HTR-8/SVneo (cell line): Measurements from ENCODE around the gene TMEM239.
A peak's percentile ranks its signal among the peaks of the same experiment; 100 is the strongest.
"Not testable (repeated sequence)": the region's sequence is repeated elsewhere in the genome, so short reads cannot be mapped to it uniquely, and the experiment has no call there.

Experiments
- DNase-seq: peaks from one replicate; pipeline ENCODE4 v3.0.0; 2011; ENCODE audit warnings: low spot score, mixed read lengths; ENCODE audit not compliant: insufficient read length
- FAIRE-seq: peaks from 2 replicates; lab custom pipeline; 2011; peaks lifted over from hg19 to GRCh38; lab: Jason Lieb, UNC

The TMEM239 gene

GRCh38 chr20:2799271-2799670 lies 16.9 kb upstream of the TMEM239 start:
- DNase-seq (no peak), FAIRE-seq (no peak)

DNA sequence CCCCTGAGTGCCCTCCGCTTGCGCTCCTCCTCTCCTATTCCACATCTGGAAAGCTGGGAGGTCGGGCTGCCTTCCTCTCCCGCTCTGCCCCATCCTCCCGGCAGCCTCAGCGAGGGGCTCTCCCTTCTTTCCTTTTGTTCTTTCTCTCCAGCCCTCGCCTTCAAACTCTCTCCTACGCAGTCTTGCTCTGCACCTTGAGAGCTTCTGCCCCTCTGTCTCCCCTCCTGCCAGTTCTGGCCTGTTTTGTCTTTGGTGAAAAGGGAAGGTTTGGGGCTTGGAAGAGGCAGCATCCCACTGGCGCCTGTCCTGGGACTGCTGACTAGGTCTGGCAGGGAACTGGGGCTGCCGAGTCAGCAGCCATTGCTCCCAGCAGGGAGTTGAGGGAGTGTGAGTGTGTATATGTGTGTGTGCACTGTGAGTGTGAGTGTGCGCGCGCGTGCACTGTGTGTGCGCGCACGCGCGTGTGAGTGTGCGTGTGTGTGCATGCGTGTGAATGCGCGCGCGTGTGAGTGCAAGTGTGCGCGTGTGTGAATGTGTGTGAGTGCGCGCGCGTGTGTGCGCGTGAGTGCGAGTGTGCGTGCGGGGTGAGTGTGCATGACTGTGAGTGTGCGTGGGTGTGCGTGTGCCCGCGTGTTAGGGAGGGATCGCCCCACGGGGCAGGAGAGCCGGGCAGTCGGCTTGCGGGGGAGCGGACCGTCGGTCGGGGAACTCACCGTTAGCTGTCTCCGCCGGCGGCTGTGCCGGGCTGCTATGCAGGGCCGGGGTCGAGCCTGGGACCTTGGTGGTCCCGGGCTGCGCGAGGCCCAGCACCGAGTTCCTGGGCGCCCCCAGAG lies 16.3 kb upstream of the TMEM239 start:
- DNase-seq (no peak), FAIRE-seq (peak; percentile 93)

DNA sequence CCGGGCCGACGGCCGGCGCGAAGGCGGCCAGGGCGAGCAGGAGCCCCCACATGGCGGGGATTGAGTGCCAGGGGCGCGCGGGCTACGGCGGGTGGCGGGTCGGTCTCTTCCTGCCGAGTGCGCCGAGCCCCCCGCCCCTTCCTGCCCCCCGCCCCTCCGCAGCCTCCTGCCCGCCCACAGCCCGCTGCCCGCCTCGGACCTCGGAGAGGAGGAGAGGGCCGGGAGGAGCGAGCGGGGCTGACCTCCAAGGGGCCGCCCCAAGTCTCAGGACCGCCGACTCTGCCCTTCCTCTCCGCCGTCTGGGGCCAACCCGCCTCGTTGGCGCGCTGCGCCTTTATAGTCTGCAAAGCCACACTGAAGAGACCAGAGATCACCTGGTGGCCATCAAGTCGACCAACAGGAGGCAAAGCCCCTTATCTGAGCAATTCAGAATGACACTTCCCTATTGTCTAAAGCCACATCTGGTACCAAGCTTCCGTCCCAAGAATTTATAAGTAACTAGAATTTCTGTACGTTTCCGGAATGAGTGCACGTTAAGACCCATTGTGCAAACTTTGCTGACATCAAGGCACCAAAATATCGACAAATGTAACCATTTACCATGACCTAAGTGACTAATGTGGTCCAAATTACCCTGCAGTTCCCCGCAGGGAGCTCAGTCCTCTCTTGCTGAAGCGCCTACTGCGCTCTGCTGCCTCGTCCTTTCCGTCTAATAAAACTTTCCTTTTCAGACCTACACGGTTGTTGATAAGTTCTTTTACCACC lies 15.5 kb upstream of the TMEM239 start, which contains the start of gene CPXM1:
Gene CPXM1, minus strand, starts transcription at position 107 of the 765 bp plus-strand sequence. Its CDS starts 55 bp downstream, at position 52.
- FAIRE-seq (peak; percentile 72), DNase-seq (peak; percentile 62)

- no peak for DNase-seq
- FAIRE-seq = no peak
Measured at GRCh38 chr20:2801286-2801728, 14.9 kb upstream of the TMEM239 start.

- no peak for FAIRE-seq
- no peak for DNase-seq
Measured at GRCh38 chr20:2804041-2804828, 11.9 kb upstream of the TMEM239 start.

DNA sequence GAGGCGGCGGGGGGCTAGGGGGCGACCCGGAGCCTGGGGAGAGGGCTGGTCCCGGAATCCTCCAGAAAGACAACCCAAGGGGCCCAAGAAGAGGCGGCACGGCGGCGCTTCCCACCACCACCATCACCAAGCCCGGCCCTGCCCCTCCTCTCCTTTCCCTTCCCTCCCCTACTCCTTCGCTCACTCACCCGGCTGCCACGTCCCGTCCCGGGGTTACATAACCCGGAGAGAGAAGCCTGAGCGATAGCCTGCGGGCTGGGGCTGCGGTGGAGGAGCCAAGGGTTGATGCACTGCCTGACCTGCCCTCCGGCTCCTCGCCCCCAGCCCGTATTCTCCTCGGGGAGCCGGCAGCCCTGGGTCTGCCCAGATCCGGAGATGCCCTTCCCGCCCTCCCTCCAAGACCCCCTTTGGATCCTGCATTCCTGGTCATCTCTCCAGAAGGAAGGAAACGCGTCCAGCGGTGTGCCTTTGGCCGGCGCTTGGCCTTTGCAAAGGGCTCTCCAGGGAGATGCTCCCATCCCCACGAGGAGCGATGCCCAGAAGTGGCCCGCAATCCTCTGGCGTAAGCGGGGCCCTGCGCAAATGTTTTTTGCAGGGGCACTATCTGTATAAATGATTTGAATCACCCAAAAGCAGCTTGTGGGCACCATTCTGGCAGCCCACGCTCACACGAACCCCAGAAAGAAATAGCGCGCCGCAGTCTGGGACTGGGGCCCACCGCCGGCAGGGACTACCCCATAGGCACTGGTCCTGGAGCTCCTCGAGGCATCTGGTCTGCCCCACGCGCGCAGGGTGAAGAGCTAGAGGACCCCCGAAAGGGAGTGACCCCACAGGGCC lies 11.1 kb upstream of the TMEM239 start:
- FAIRE-seq = no peak
- no peak for DNase-seq

GRCh38 chr20:2805689-2806350 lies 10.3 kb upstream of the TMEM239 start:
- FAIRE-seq (peak; percentile 33), DNase-seq (no peak)

DNA sequence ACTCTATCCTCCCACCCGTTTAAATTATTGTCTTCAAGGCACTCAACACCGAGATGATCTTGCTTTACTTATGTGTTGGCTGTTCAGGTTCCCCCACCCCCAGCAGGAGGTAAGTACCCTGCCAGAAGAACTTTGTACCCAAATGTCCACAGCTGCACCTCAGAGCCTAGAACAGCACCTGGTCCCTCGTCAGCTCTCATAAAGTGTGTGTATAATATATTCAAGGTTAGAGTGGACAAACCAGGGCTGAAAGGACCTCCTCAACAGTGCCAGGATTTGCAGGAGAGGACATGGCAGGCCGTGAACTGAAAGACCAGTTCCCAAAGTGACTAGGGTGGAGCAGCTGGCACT lies 9.8 kb upstream of the TMEM239 start:
- FAIRE-seq = no peak
- DNase-seq = no peak

DNA sequence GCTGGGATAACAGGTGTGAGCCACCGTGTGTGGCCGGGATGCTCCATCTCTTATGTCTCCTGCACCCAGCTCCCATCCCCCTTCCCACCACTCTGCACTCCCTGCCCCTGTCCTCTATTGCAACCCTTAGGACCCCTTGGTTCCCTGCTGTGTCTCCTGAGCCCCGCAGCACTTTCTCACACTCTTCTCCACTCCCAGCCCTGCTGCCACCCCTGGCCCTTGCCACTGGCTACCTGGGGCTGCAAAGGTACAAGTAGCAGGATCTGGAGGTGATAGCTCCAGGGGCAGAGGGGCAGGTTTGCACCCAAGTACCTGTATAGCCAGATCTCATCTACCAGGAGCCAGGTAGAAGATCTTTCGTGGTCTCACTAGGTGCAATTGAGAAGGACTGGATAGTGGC lies 9.1 kb upstream of the TMEM239 start:
- no peak for FAIRE-seq
- DNase-seq = no peak

DNA sequence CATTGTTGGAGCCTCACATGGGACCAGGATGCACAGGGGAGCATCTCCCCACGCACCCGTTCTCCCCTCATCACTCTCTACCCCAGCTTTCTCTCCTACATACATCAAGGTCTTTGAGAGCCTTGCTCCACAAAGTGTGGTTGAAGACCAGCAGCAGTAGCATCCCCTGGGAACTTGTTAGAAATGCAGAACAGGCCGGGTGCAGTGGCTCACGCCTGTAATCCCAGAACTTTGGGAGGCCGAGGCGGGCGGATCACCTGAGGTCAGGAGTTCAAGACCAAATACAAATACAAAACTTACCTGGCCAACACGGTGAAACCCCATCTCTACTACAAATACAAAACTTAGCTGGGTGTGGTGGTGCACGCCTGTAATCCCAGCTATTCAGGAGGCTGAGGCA lies 8.2 kb upstream of the TMEM239 start:
- not testable (repeated sequence) for FAIRE-seq, DNase-seq

DNA sequence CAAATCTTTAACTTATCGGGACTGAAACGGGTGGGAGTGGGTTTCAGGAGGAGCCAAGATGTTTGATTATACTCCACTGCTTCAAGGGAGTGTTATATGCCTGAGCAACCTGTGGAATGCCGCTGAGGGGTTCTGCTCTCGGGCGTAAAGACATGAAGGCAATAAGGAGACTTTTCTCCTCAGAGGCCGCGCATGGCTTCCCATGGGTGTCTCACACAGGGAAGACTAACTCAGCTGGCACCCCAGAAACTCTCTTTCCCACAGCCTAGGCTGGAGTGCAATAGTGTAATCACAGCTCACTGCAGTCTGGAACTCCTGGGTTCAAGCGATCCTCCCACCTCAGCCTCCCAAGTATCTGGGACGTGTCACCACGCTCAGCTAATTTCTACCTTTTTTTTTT lies 6.5 kb upstream of the TMEM239 start:
- no peak for FAIRE-seq
- DNase-seq = no peak

DNA sequence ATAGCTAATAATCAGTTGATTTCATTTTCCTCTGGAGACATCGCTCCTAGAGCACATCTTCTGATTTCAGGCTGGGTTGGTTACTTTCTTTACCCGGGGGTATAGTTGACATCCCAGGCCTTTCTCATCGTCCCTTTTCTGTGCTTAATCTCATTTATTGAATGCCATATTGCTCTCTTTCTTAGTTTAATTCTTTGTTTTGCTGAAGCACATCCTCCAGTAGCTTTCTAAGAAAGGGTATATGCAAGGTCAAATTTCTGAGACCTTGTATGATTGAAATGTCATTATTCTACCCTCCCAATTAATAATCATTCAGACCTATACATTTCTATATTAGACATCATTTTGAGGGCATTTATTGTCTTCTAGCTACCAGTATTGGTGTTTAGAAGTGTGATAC lies 4.0 kb upstream of the TMEM239 start:
- FAIRE-seq = no peak
- DNase-seq = no peak

- DNase-seq = no peak
- FAIRE-seq = no peak
Measured at GRCh38 chr20:2814076-2814475, 2.1 kb upstream of the TMEM239 start.

DNA sequence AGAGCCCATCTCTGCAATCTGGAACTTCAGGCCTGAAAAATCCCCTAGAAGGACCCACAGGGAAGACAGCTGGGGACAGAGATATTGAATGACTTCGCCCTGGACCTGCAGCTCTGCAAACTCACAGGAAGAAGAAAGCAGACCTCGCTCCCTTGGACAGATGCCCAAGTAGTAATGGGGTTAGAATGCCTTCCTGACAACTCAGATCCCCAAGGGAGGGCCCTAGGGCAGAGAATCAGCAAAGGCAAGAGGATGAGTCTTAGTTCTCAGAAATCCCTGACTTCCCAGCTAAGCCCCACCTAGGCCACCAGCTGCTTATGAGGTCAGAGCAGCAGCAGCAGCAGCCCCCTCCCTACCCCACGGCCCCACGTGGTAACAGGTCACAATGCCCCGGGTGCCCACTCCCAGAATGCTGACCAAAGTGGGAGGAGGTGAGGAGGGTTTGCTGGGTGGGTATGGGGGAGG lies 1.5 kb upstream of the TMEM239 start, which contains the start of gene C20orf141:
Gene C20orf141, plus strand, starts transcription at position 401 of the 465 bp plus-strand sequence. CDS start 198 bp downstream, outside the sequence.
- FAIRE-seq (peak; percentile 91), DNase-seq (peak; percentile 94)

- no peak for FAIRE-seq
Measured at GRCh38 chr20:2815242-2815900, 793 bp upstream of the TMEM239 start.

DNA sequence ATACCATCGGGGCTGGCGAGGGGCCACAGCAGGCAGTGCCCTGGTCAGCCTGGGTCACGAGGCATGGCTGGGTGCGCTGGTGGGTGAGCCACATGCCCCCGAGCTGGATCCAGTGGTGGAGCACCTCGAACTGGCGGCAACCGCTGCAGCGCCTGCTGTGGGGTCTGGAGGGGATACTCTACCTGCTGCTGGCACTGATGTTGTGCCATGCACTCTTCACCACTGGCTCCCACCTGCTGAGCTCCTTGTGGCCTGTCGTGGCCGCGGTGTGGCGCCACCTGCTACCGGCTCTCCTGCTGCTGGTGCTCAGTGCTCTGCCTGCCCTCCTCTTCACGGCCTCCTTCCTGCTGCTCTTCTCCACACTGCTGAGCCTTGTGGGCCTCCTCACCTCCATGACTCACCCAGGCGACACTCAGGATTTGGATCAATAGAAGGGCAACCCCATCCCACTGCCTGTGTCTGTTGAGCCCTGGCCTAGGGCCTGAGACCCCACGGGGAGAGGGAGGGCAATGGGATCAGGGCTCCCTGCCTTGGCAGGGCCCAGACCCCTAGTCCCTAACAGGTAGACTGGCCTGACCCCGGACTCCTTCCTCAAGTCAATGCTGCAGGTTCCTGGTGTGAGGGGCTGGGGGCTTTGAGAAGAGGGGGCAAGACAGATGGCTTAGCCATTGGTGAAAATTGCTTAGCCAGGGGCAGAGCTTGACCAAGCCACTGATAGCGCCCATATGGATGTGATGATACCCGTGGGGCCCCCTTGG lies 598 bp downstream of the TMEM239 start:
- FAIRE-seq = no peak

More at GRCh38 chr20:2815242-2815900, 793 bp upstream of the TMEM239 start:
- DNase-seq = no peak

GRCh38 chr20:2817341-2817726 lies 1.2 kb downstream of the TMEM239 start:
- DNase-seq = no peak
- FAIRE-seq = no peak

More for the DNA sequence above, 598 bp downstream of the TMEM239 start:
- DNase-seq = no peak
